HepG2 (cell line): ENCODE measurements around the gene JSRP1. TPM values are rescaled to one million over a fixed set of nuclear protein-coding genes. Genes with fewer than 3 reads are reported as not detected.
A peak's percentile ranks its signal among the peaks of the same experiment; 100 is the strongest.

ENCODE experiments used
- CHD2 ChIP-seq: IDR thresholded peaks from 2 replicates; pipeline ENCODE4 v1.6.1; 2011; ENCODE audit warnings: low read depth, low read length, improper control_type of control experiment
- EZH2 ChIP-seq: conservative IDR thresholded peaks from 2 replicates; pipeline ENCODE4 v1.6.1; 2012; ENCODE audit warnings: mild to moderate bottlenecking, low read depth, low read length, moderate library complexity
- FOSL1 ChIP-seq: sonication (generic); formaldehyde crosslinking; IDR thresholded peaks from 2 replicates; pipeline ENCODE4 v1.9.0; 2021; ENCODE audit warnings: missing genetic modification reagents, borderline replicate concordance
- HDAC2 ChIP-seq: sonication (generic); formaldehyde crosslinking; IDR thresholded peaks from 2 replicates; pipeline ENCODE4 v1.4.0; 2020; ENCODE audit warnings: missing genetic modification reagents
- IRX3 ChIP-seq: sonication (generic); formaldehyde crosslinking; IDR thresholded peaks from 2 replicates; pipeline ENCODE4 v1.8.1; 2023; ENCODE audit warnings: mild to moderate bottlenecking, low read depth, missing genetic modification reagents, borderline replicate concordance
- JUNB ChIP-seq: sonication (generic); formaldehyde crosslinking; IDR thresholded peaks from 2 replicates; pipeline ENCODE4 v1.8.0; 2022; ENCODE audit warnings: missing genetic modification reagents, mild to moderate bottlenecking, borderline replicate concordance
- MIER3 ChIP-seq: IDR thresholded peaks from 2 replicates; pipeline ENCODE4 v1.6.1; 2016; ENCODE audit warnings: missing compliant biosample characterization, borderline replicate concordance
- REXO4 ChIP-seq: sonication (generic); formaldehyde crosslinking; IDR thresholded peaks from 2 replicates; pipeline ENCODE4 v1.8.0; 2022; ENCODE audit warnings: missing genetic modification reagents, mild to moderate bottlenecking, borderline replicate concordance
- SATB2 ChIP-seq: sonication (generic); formaldehyde crosslinking; IDR thresholded peaks from 2 replicates; pipeline ENCODE4 v1.5.0; 2020; ENCODE audit warnings: missing genetic modification reagents
- SOX5 ChIP-seq: IDR thresholded peaks from 2 replicates; pipeline ENCODE4 v1.6.1; 2016; ENCODE audit warnings: borderline replicate concordance
- ZBTB20 ChIP-seq: sonication (generic); formaldehyde crosslinking; IDR thresholded peaks from 2 replicates; pipeline ENCODE4 v1.8.1; 2023; ENCODE audit warnings: missing genetic modification reagents, low read depth, mild to moderate bottlenecking, borderline replicate concordance
- ZBTB25 ChIP-seq: IDR thresholded peaks from 2 replicates; pipeline ENCODE4 v1.6.1; 2018; ENCODE audit warnings: missing genetic modification reagents
- ZBTB44 ChIP-seq: sonication (generic); formaldehyde crosslinking; IDR thresholded peaks from 2 replicates; pipeline ENCODE4 v1.4.0; 2020; ENCODE audit warnings: missing genetic modification reagents
- ZBTB7A ChIP-seq: sonication (generic); formaldehyde crosslinking; IDR thresholded peaks from 2 replicates; pipeline ENCODE4 v1.8.0; 2022; ENCODE audit warnings: mild to moderate bottlenecking, missing genetic modification reagents
- ZFP1 ChIP-seq: IDR thresholded peaks from 2 replicates; pipeline ENCODE4 v1.6.1; 2016
- ZMAT3 ChIP-seq: sonication (generic); formaldehyde crosslinking; conservative IDR thresholded peaks from 2 replicates; pipeline ENCODE4 v1.7.0; 2021; ENCODE audit warnings: missing genetic modification reagents
- ZNF205 ChIP-seq: IDR thresholded peaks from 2 replicates; pipeline ENCODE4 v1.6.1; 2018; ENCODE audit warnings: missing biosample characterization, missing genetic modification reagents
- ZNF280D ChIP-seq: sonication (generic); formaldehyde crosslinking; IDR thresholded peaks from 2 replicates; pipeline ENCODE4 v1.5.1; 2020; ENCODE audit warnings: mild to moderate bottlenecking, missing genetic modification reagents
- ZNF30 ChIP-seq: sonication (generic); formaldehyde crosslinking; IDR thresholded peaks from 2 replicates; pipeline ENCODE4 v1.5.0; 2020; ENCODE audit warnings: mild to moderate bottlenecking, missing genetic modification reagents
- ZNF33B ChIP-seq: sonication (generic); formaldehyde crosslinking; IDR thresholded peaks from 2 replicates; pipeline ENCODE4 v1.5.1; 2020; ENCODE audit warnings: mild to moderate bottlenecking, missing genetic modification reagents
- ZNF468 ChIP-seq: sonication (generic); formaldehyde crosslinking; IDR thresholded peaks from 2 replicates; pipeline ENCODE4 v1.8.0; 2022; ENCODE audit warnings: mild to moderate bottlenecking, moderate library complexity, missing genetic modification reagents
- ZNF496 ChIP-seq: sonication (generic); formaldehyde crosslinking; IDR thresholded peaks from 2 replicates; pipeline ENCODE4 v1.8.1; 2023; ENCODE audit warnings: mild to moderate bottlenecking, moderate library complexity, missing genetic modification reagents; ENCODE audit not compliant: insufficient replicate concordance
- ZNF776 ChIP-seq: sonication (generic); formaldehyde crosslinking; IDR thresholded peaks from 2 replicates; pipeline ENCODE4 v1.4.0; 2020; ENCODE audit warnings: mild to moderate bottlenecking, missing genetic modification reagents
- ZNF780A ChIP-seq: sonication (generic); formaldehyde crosslinking; IDR thresholded peaks from 2 replicates; pipeline ENCODE4 v1.8.0; 2022; ENCODE audit warnings: mild to moderate bottlenecking, missing genetic modification reagents, moderate library complexity
- ZNF784 ChIP-seq: sonication (generic); formaldehyde crosslinking; IDR thresholded peaks from 2 replicates; pipeline ENCODE4 v1.5.1; 2020; ENCODE audit warnings: missing genetic modification reagents, mild to moderate bottlenecking, borderline replicate concordance
- ZNF839 ChIP-seq: sonication (generic); formaldehyde crosslinking; IDR thresholded peaks from 2 replicates; pipeline ENCODE4 v1.4.0; 2020; ENCODE audit warnings: missing genetic modification reagents, mild to moderate bottlenecking, borderline replicate concordance
- polyA plus RNA-seq, 8 experiments: library from polyadenylated mRNA; depleted of rRNA in 3 of 8; stranded (reverse) in 7 of 8; unstranded in 1 of 8; fragments of >200 nt; fragmentation: Illumina TruSeq in 4 of 8; extraction: Trizol in 4 of 8; gene quantifications; 2 replicates each; pipeline versions ENCODE4 v1.2.1 to v1.2.3, GENCODE V29; 2011 to 2016; ENCODE audit warnings: low read depth in 4 of 8, missing spikeins in 1 of 8, mixed read lengths in 1 of 8; ENCODE audit not compliant: insufficient read depth in 1 of 8
- total RNA-seq, 5 experiments: library from RNA; depleted of rRNA; stranded (reverse); fragments of >200 nt; fragmentation: Illumina TruSeq; extraction: Trizol; gene quantifications; 2 replicates each; pipeline ENCODE4 v1.2.3, GENCODE V29; 2016; ENCODE audit warnings: low read depth in 1 of 5

Gene JSRP1
- total and polyA plus RNA-seq, 2 of the 13 experiments (the other 11 are each of a cell fraction or from before 2014, with no cell fraction given) = 0.16 to 0.38 TPM

- TF ChIP-seq ZNF468 (no peak), ZMAT3 (CRISPR knock-in tag) (no peak; the same call in 1 of the 2 replicates), ZFP1 (CRISPR knock-in tag) (no peak), ZBTB20 (peak; percentile 65; the same call in 1 of the 2 replicates), HDAC2 (CRISPR knock-in tag) (peak; percentile 28; the same call in 1 of the 2 replicates), ZBTB44 (CRISPR knock-in tag) (no peak), ZNF780A (no peak), REXO4 (no peak), ZNF784 (CRISPR knock-in tag) (no peak), EZH2 (no peak), ZNF839 (0 out of 2 replicates have a peak, but pooled peaks have one; percentile 5), ZBTB7A (CRISPR knock-in tag) (0 out of 2 replicates have a peak, but pooled peaks have one; percentile 47), ZBTB25 (CRISPR knock-in tag) (no peak), SOX5 (CRISPR knock-in tag) (no peak), SATB2 (CRISPR knock-in tag) (no peak), ZNF30 (no peak), JUNB (no peak), CHD2 (no peak), ZNF280D (peak; percentile 66), IRX3 (CRISPR knock-in tag) (no peak), FOSL1 (CRISPR knock-in tag) (no peak), ZNF776 (CRISPR knock-in tag) (0 out of 2 replicates have a peak, but pooled peaks have one; percentile 48), MIER3 (CRISPR knock-in tag) (no peak), ZNF33B (CRISPR knock-in tag) (no peak), ZNF496 (no peak), ZNF205 (CRISPR knock-in tag) (no peak)
Observed at GRCh38 chr19:2288338-2288817, 32.2 kb upstream of the JSRP1 start (continued).
